HEK293 (cell line): ENCODE results near the gene CDPF1.

ENCODE experiments used
- BCL11A ChIP-seq: fragments of 450-650 bp; formaldehyde crosslinking; IDR thresholded peaks from 2 replicates; pipeline ENCODE4 v1.5.1; 2016; ENCODE audit warnings: low read depth, missing biosample characterization, missing genetic modification characterization
- CTCF ChIP-seq: fragments of 450-650 bp; formaldehyde crosslinking; IDR thresholded peaks from 2 replicates; pipeline ENCODE4 v1.5.1; 2016; ENCODE audit warnings: missing biosample characterization, missing genetic modification characterization
- FEZF1 ChIP-seq: fragments of 450-650 bp; formaldehyde crosslinking; IDR thresholded peaks from 2 replicates; pipeline ENCODE4 v1.5.1; 2016; ENCODE audit warnings: missing biosample characterization, missing genetic modification characterization
- ZBTB1 ChIP-seq: fragments of 450-650 bp; formaldehyde crosslinking; IDR thresholded peaks from 2 replicates; pipeline ENCODE4 v1.5.1; 2016; ENCODE audit warnings: missing biosample characterization, missing genetic modification characterization
- ZBTB10 ChIP-seq: fragments of 450-650 bp; formaldehyde crosslinking; IDR thresholded peaks from 2 replicates; pipeline ENCODE4 v1.5.1; 2016; ENCODE audit warnings: missing biosample characterization, missing genetic modification characterization
- ZNF121 ChIP-seq: fragments of 450-650 bp; formaldehyde crosslinking; IDR thresholded peaks from 2 replicates; pipeline ENCODE4 v1.5.1; 2016; ENCODE audit warnings: missing biosample characterization, missing genetic modification characterization
- ZNF169 ChIP-seq: fragments of 450-650 bp; formaldehyde crosslinking; IDR thresholded peaks from 2 replicates; pipeline ENCODE4 v1.5.1; 2016; ENCODE audit warnings: missing biosample characterization, missing genetic modification characterization
- ZNF2 ChIP-seq: fragments of 450-650 bp; formaldehyde crosslinking; IDR thresholded peaks from 2 replicates; pipeline ENCODE4 v1.5.1; 2016; ENCODE audit warnings: missing biosample characterization, missing genetic modification characterization
- ZSCAN18 ChIP-seq: fragments of 450-650 bp; formaldehyde crosslinking; IDR thresholded peaks from 2 replicates; pipeline ENCODE4 v1.5.1; 2016; ENCODE audit warnings: missing biosample characterization, missing genetic modification characterization
- TF ChIP-seq, protein P1 (sequence below): fragments of 450-650 bp; IDR thresholded peaks from 2 replicates; pipeline ENCODE4 v1.5.1; 2018; ENCODE audit warnings: missing biosample characterization, missing genetic modification characterization
- TF ChIP-seq, protein P2 (sequence below): fragments of 450-650 bp; formaldehyde crosslinking; IDR thresholded peaks from 2 replicates; pipeline ENCODE4 v1.5.1; 2016; ENCODE audit warnings: missing biosample characterization, missing genetic modification characterization

DNA sequence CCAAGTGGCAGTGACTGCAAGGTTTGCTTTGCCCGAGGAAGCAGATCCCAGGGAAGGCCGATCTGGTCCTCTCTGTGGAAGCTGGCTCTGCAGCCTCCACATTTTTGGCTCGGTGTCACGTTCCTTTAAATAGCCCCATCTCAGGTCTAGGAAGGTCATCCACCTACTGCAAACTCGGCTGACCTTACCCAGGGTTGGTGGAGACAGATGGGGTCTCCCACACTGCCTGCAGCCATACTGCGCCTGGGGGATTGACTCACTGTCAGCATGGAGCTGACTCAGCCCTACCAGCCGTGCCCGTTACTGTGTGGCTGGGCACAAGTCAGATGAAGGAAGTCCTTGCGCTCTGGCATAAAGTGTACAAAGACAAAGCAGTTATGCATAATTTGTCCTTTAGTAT lies 16.9 kb downstream of the CDPF1 start:
- TF ChIP-seq ZNF169 (tag by site-specific recombination) = no peak
- TF ChIP-seq, protein P1, sequence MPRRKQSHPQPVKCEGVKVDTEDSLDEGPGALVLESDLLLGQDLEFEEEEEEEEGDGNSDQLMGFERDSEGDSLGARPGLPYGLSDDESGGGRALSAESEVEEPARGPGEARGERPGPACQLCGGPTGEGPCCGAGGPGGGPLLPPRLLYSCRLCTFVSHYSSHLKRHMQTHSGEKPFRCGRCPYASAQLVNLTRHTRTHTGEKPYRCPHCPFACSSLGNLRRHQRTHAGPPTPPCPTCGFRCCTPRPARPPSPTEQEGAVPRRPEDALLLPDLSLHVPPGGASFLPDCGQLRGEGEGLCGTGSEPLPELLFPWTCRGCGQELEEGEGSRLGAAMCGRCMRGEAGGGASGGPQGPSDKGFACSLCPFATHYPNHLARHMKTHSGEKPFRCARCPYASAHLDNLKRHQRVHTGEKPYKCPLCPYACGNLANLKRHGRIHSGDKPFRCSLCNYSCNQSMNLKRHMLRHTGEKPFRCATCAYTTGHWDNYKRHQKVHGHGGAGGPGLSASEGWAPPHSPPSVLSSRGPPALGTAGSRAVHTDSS = no peak
- no peak for TF ChIP-seq ZBTB10 (tag by site-specific recombination)
- TF ChIP-seq BCL11A (tag by site-specific recombination) = no peak
- no peak for TF ChIP-seq ZBTB1
- TF ChIP-seq, protein P2, sequence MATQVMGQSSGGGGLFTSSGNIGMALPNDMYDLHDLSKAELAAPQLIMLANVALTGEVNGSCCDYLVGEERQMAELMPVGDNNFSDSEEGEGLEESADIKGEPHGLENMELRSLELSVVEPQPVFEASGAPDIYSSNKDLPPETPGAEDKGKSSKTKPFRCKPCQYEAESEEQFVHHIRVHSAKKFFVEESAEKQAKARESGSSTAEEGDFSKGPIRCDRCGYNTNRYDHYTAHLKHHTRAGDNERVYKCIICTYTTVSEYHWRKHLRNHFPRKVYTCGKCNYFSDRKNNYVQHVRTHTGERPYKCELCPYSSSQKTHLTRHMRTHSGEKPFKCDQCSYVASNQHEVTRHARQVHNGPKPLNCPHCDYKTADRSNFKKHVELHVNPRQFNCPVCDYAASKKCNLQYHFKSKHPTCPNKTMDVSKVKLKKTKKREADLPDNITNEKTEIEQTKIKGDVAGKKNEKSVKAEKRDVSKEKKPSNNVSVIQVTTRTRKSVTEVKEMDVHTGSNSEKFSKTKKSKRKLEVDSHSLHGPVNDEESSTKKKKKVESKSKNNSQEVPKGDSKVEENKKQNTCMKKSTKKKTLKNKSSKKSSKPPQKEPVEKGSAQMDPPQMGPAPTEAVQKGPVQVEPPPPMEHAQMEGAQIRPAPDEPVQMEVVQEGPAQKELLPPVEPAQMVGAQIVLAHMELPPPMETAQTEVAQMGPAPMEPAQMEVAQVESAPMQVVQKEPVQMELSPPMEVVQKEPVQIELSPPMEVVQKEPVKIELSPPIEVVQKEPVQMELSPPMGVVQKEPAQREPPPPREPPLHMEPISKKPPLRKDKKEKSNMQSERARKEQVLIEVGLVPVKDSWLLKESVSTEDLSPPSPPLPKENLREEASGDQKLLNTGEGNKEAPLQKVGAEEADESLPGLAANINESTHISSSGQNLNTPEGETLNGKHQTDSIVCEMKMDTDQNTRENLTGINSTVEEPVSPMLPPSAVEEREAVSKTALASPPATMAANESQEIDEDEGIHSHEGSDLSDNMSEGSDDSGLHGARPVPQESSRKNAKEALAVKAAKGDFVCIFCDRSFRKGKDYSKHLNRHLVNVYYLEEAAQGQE (tag by site-specific recombination) = no peak
- no peak for TF ChIP-seq CTCF
- TF ChIP-seq ZSCAN18 (tag by site-specific recombination) = no peak
- no peak for TF ChIP-seq FEZF1
- no peak for TF ChIP-seq ZNF2 (tag by site-specific recombination)
- TF ChIP-seq ZNF121 = no peak
